ENCODE results near the gene GALNT15. TPM values are rescaled to one million over a fixed set of nuclear protein-coding genes. Genes with fewer than 3 reads are reported as not detected.
A peak's percentile ranks its signal among the peaks of the same experiment; 100 is the strongest.

The GALNT15 gene
- total RNA-seq, 3 donors from 2014 or later, result 68.5 to 492 (median 215) TPM

GRCh38 chr3:16145176-16145575 is 29.3 kb upstream of the GALNT15 start:
- TF ChIP-seq POLR2A (IDR thresholded peaks at IDR 0.05) (no peak), CTCF (IDR thresholded peaks at IDR 0.05) (no peak)
- H3K27me3 ChIP-seq, result no peaks in the 10 kb centered on the region
- DNase-seq (ENCODE audit: low spot score in 2 of 2), result no peak
- no peaks in the 10 kb centered on the region for H3K36me3 ChIP-seq
- intact Hi-C loops (cut with DNase I; ENCODE audit: low total_unique reads), result no loop called here
- peaks cover 0 to 4% of the 10 kb centered on the region in 2 donors for H3K4me1 ChIP-seq
- H3K9me3 ChIP-seq, result no peaks in the 10 kb centered on the region
- no peak overlapping the region for H3K4me3 ChIP-seq
- H3K27ac ChIP-seq, result no peak overlapping the region

- H3K36me3 ChIP-seq, result no peaks in the 10 kb centered on the region
- no peaks in the 10 kb centered on the region for H3K9me3 ChIP-seq
- intact Hi-C loops (cut with DNase I; ENCODE audit: low total_unique reads), result no loop called here
- no peak overlapping the region for H3K4me3 ChIP-seq
- peaks cover 0 to 4% of the 10 kb centered on the region in 2 donors for H3K4me1 ChIP-seq
- TF ChIP-seq POLR2AphosphoS5 (IDR thresholded peaks at IDR 0.05) (no peak), POLR2A (IDR thresholded peaks at IDR 0.05) (no peak), CTCF (IDR thresholded peaks at IDR 0.05) (no peak)
- DNase-seq (ENCODE audit: low spot score in 2 of 2), result no peak
- H3K27ac ChIP-seq, result peak overlapping the region in 1 of 2 donors; percentile 32
- H3K27me3 ChIP-seq, result no peaks in the 10 kb centered on the region
These were observed 28.3 kb upstream of the GALNT15 start for GRCh38 chr3:16146015-16146730.

DNA sequence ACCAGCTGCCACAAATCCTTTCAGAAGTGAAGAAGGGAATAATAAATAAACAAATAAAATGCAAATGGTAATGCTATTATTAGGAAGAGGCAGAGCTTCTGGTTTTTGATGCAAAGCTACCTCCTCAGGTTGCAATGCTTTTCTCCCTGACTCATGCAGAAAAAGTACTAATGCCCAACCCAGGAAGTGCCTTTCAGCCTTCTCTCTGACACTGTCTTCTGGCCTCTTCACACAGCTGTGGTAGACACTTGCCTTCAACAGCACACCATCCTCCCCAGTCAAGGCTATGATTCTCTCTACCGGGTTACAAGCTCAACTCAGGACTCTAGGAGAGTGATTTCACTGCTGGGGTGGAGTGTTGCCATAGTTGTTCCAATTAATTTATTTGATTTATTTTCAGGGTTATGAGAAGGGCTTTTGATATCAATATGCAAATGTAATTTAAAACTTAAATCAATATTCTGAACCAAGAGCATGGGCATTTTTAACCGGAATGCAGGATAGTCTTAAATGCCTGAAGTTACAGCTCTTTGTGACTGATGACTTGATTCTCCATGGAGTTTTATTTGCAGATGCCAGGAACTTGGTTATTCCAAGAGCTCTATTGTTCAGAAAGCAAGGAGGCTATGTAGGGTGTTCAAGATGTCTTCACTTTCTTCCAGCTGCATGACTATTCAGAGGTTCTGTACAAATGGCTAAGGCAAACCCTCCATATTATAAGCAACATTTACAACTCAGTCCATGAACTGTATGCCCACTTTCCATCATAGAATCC is 27.1 kb upstream of the GALNT15 start:
- intact Hi-C loops (cut with DNase I; ENCODE audit: low total_unique reads), result no loop called here
- H3K27me3 ChIP-seq, result no peaks in the 10 kb centered on the region
- TF ChIP-seq POLR2A (IDR thresholded peaks at IDR 0.05), result no peak
- no peak for TF ChIP-seq CTCF (IDR thresholded peaks at IDR 0.05)
- no peak overlapping the region for H3K4me3 ChIP-seq
- peaks cover 0 to 4% of the 10 kb centered on the region in 2 donors for H3K4me1 ChIP-seq
- DNase-seq (ENCODE audit: low spot score in 2 of 2), result no peak
- H3K27ac ChIP-seq, result peak overlapping the region; percentile 76 to 95
- no peaks in the 10 kb centered on the region for H3K36me3 ChIP-seq
- no peaks in the 10 kb centered on the region for H3K9me3 ChIP-seq

GRCh38 chr3:16148213-16148612 is 26.3 kb upstream of the GALNT15 start:
- no peaks in the 10 kb centered on the region for H3K27me3 ChIP-seq
- TF ChIP-seq POLR2A (IDR thresholded peaks at IDR 0.05) (no peak), POLR2AphosphoS5 (IDR thresholded peaks at IDR 0.05) (no peak), CTCF (IDR thresholded peaks at IDR 0.05) (no peak)
- H3K4me3 ChIP-seq, result no peak overlapping the region
- peaks cover 0 to 7% of the 10 kb centered on the region in 2 donors for H3K9me3 ChIP-seq
- H3K27ac ChIP-seq, result peak overlapping the region; percentile 76 to 95
- H3K4me1 ChIP-seq, result peaks cover 0 to 4% of the 10 kb centered on the region in 2 donors
- DNase-seq (ENCODE audit: low spot score in 2 of 2), result no peak
- intact Hi-C loops (cut with DNase I; ENCODE audit: low total_unique reads), result no loop called here
- no peaks in the 10 kb centered on the region for H3K36me3 ChIP-seq

DNA sequence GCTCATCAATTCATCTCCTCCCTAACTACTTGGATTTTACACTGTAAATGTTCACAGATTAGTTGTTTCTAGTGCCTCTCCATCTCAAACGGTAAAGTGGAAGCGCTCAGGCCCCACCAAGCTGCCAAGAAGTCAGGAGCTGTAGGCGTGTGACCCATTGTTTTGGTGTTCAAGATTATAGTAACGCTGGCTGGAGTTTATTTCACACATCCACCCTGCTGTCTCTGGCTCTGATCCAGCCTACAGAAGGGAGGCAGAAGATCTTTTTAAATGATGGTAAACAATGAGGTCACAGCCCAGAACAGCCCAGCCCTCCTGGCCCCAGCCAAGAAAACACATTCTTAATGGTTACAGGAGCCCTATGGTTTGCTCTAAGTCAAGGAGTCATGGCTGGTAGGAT is 25.7 kb upstream of the GALNT15 start:
- peaks cover 0 to 4% of the 10 kb centered on the region in 2 donors for H3K4me1 ChIP-seq
- H3K36me3 ChIP-seq, result no peaks in the 10 kb centered on the region
- TF ChIP-seq POLR2AphosphoS5 (IDR thresholded peaks at IDR 0.05) (peak in 2 of 3 donors; percentile 65 to 74), POLR2A (IDR thresholded peaks at IDR 0.05) (no peak)
- intact Hi-C loops (cut with DNase I; ENCODE audit: low total_unique reads), result no loop called here
- peaks cover 0 to 8% of the 10 kb centered on the region in 2 donors for H3K9me3 ChIP-seq
- H3K4me3 ChIP-seq, result no peak overlapping the region
- peak in 1 of 2 donors; percentile 73 for DNase-seq (ENCODE audit: low spot score in 2 of 2)
- H3K27ac ChIP-seq, result peak overlapping the region; percentile 76 to 95
- H3K27me3 ChIP-seq, result no peaks in the 10 kb centered on the region

Measured in breast epithelium (tissue), 4 donors.